GM12891 (cell line): ENCODE results near the gene ENAH.

Experiments
- POLR2A ChIP-seq: IDR thresholded peaks from 2 replicates; pipeline ENCODE4 v1.6.1; 2011; ENCODE audit warnings: low read depth, low read length, control low read depth
- SPI1 ChIP-seq: IDR thresholded peaks from 2 replicates; pipeline ENCODE4 v1.6.1; 2011; ENCODE audit warnings: low read depth, low read length, control low read depth

DNA sequence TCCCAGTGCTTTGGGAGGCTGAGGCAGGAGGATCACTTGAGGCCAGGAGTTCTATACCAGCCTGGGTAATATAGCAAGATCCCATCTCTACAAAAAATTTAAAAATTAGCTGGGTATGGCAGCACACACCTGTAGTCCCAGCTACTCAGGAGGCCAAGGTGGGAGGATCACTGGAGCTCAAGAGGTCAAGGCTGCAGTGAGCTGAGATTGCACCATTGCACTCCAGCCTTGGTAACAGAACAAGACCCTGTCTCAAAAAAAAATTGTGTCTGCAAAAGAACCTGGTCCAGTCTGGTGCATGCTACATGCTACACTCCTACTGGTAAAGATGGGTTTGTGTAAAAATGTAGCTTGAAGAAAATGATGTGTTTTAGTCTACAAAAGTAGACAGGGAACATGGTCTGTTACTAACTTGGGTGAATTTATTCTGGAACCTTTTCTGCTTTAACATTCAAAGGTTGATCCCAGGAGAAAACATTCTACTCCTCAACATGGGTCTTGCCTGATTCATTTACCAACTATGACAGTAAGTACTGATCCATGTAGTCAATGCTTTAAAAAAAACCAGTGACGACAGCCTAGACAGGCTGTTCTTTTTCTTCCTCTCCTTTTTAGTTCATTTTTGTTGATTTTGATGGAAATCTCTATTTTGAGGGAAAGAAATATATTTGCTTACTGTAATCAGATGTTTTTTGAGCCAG lies 32.7 kb upstream of the ENAH start:
- TF ChIP-seq POLR2A = no peak
- TF ChIP-seq SPI1 = no peak
